ENCODE data around the gene THSD4.

- TF ChIP-seq, protein P1, sequence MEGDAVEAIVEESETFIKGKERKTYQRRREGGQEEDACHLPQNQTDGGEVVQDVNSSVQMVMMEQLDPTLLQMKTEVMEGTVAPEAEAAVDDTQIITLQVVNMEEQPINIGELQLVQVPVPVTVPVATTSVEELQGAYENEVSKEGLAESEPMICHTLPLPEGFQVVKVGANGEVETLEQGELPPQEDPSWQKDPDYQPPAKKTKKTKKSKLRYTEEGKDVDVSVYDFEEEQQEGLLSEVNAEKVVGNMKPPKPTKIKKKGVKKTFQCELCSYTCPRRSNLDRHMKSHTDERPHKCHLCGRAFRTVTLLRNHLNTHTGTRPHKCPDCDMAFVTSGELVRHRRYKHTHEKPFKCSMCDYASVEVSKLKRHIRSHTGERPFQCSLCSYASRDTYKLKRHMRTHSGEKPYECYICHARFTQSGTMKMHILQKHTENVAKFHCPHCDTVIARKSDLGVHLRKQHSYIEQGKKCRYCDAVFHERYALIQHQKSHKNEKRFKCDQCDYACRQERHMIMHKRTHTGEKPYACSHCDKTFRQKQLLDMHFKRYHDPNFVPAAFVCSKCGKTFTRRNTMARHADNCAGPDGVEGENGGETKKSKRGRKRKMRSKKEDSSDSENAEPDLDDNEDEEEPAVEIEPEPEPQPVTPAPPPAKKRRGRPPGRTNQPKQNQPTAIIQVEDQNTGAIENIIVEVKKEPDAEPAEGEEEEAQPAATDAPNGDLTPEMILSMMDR (conservative IDR thresholded peaks at IDR 0.05; ENCODE audit: low read depth, low read length) = no peak
- no peak for TF ChIP-seq EZH2 (IDR thresholded peaks at IDR 0.05; ENCODE audit: low read length, unreplicated experiment)
- no peak for TF ChIP-seq EZH2phosphoT487 (IDR thresholded peaks at IDR 0.05; ENCODE audit: borderline replicate concordance, low read length)
Observed at GRCh38 chr15:71630475-71630809, 515.2 kb downstream of the THSD4 start.
